ENCODE measurements around the gene DCUN1D1.

The DCUN1D1 gene

GRCh38 chr3:182973047-182973446 is 7.3 kb downstream of the DCUN1D1 start:
- Histone ChIP-seq H3K4me3 (ENCODE audit: low read length in 2 of 2) (no peak overlapping the region), H3K27me3 (ENCODE audit: control insufficient read depth in 2 of 2, insufficient read depth in 2 of 2, low read length in 2 of 2) (no peaks in the 10 kb centered on the region), H3K27ac (ENCODE audit: low read depth in 2 of 2, low read length in 2 of 2) (no peak overlapping the region), H3K9ac (ENCODE audit: low read depth in 1 of 2, low read length in 2 of 2) (no peak overlapping the region), H3K9me3 (ENCODE audit: control insufficient read depth in 2 of 2, low read length in 2 of 2) (no peaks in the 10 kb centered on the region), H3K36me3 (ENCODE audit: control insufficient read depth in 2 of 2, insufficient read depth in 2 of 2, low read length in 2 of 2) (no peaks in the 10 kb centered on the region), H3K4me1 (ENCODE audit: control insufficient read depth in 2 of 2, insufficient read depth in 2 of 2, low read length in 2 of 2) (peaks cover 0 to 8% of the 10 kb centered on the region in 2 donors)

- Histone ChIP-seq H3K9me3 (ENCODE audit: control insufficient read depth in 2 of 2, low read length in 2 of 2) (no peaks in the 10 kb centered on the region), H3K27me3 (ENCODE audit: control insufficient read depth in 2 of 2, insufficient read depth in 2 of 2, low read length in 2 of 2) (no peaks in the 10 kb centered on the region), H3K9ac (ENCODE audit: low read depth in 1 of 2, low read length in 2 of 2) (no peak overlapping the region), H3K4me1 (ENCODE audit: control insufficient read depth in 2 of 2, insufficient read depth in 2 of 2, low read length in 2 of 2) (peaks cover 0 to 10% of the 10 kb centered on the region in 2 donors), H3K36me3 (ENCODE audit: control insufficient read depth in 2 of 2, insufficient read depth in 2 of 2, low read length in 2 of 2) (no peaks in the 10 kb centered on the region), H3K4me3 (ENCODE audit: low read length in 2 of 2) (no peak overlapping the region), H3K27ac (ENCODE audit: low read depth in 2 of 2, low read length in 2 of 2) (no peak overlapping the region)
These were observed 8.0 kb downstream of the DCUN1D1 start for GRCh38 chr3:182972387-182972786.

GRCh38 chr3:182971637-182972036 is 8.7 kb downstream of the DCUN1D1 start:
- H3K4me3 ChIP-seq (ENCODE audit: low read length in 2 of 2): no peak overlapping the region
- no peaks in the 10 kb centered on the region for H3K36me3 ChIP-seq (ENCODE audit: control insufficient read depth in 2 of 2, insufficient read depth in 2 of 2, low read length in 2 of 2)
- no peaks in the 10 kb centered on the region for H3K9me3 ChIP-seq (ENCODE audit: control insufficient read depth in 2 of 2, low read length in 2 of 2)
- no peaks in the 10 kb centered on the region for H3K27me3 ChIP-seq (ENCODE audit: control insufficient read depth in 2 of 2, insufficient read depth in 2 of 2, low read length in 2 of 2)
- H3K9ac ChIP-seq (ENCODE audit: low read depth in 1 of 2, low read length in 2 of 2): no peak overlapping the region
- H3K4me1 ChIP-seq (ENCODE audit: control insufficient read depth in 2 of 2, insufficient read depth in 2 of 2, low read length in 2 of 2): peaks cover 0 to 10% of the 10 kb centered on the region in 2 donors
- no peak overlapping the region for H3K27ac ChIP-seq (ENCODE audit: low read depth in 2 of 2, low read length in 2 of 2)

- H3K27ac ChIP-seq (ENCODE audit: low read depth in 2 of 2, low read length in 2 of 2): no peak overlapping the region
These were observed 9.4 kb downstream of the DCUN1D1 start for GRCh38 chr3:182970811-182971418.

GRCh38 chr3:182969853-182970252 is 10.5 kb downstream of the DCUN1D1 start:
- no peak overlapping the region for H3K27ac ChIP-seq (ENCODE audit: low read depth in 2 of 2, low read length in 2 of 2)
- H3K9me3 ChIP-seq (ENCODE audit: control insufficient read depth in 2 of 2, low read length in 2 of 2): no peaks in the 10 kb centered on the region
- no peak overlapping the region for H3K4me3 ChIP-seq (ENCODE audit: low read length in 2 of 2)
- H3K9ac ChIP-seq (ENCODE audit: low read depth in 1 of 2, low read length in 2 of 2): no peak overlapping the region
- H3K4me1 ChIP-seq (ENCODE audit: control insufficient read depth in 2 of 2, insufficient read depth in 2 of 2, low read length in 2 of 2): peaks cover 0 to 10% of the 10 kb centered on the region in 2 donors
- no peaks in the 10 kb centered on the region for H3K27me3 ChIP-seq (ENCODE audit: control insufficient read depth in 2 of 2, insufficient read depth in 2 of 2, low read length in 2 of 2)
- H3K36me3 ChIP-seq (ENCODE audit: control insufficient read depth in 2 of 2, insufficient read depth in 2 of 2, low read length in 2 of 2): no peaks in the 10 kb centered on the region

More at GRCh38 chr3:182970811-182971418, 9.4 kb downstream of the DCUN1D1 start:
- Histone ChIP-seq H3K9me3 (ENCODE audit: control insufficient read depth in 2 of 2, low read length in 2 of 2) (no peaks in the 10 kb centered on the region), H3K36me3 (ENCODE audit: control insufficient read depth in 2 of 2, insufficient read depth in 2 of 2, low read length in 2 of 2) (no peaks in the 10 kb centered on the region), H3K9ac (ENCODE audit: low read depth in 1 of 2, low read length in 2 of 2) (no peak overlapping the region), H3K4me1 (ENCODE audit: control insufficient read depth in 2 of 2, insufficient read depth in 2 of 2, low read length in 2 of 2) (peaks cover 0 to 10% of the 10 kb centered on the region in 2 donors), H3K4me3 (ENCODE audit: low read length in 2 of 2) (no peak overlapping the region), H3K27me3 (ENCODE audit: control insufficient read depth in 2 of 2, insufficient read depth in 2 of 2, low read length in 2 of 2) (no peaks in the 10 kb centered on the region)

- no peaks in the 10 kb centered on the region for H3K27me3 ChIP-seq (ENCODE audit: control insufficient read depth in 2 of 2, insufficient read depth in 2 of 2, low read length in 2 of 2)
- no peaks in the 10 kb centered on the region for H3K36me3 ChIP-seq (ENCODE audit: control insufficient read depth in 2 of 2, insufficient read depth in 2 of 2, low read length in 2 of 2)
- H3K27ac ChIP-seq (ENCODE audit: low read depth in 2 of 2, low read length in 2 of 2): no peak overlapping the region
- H3K9ac ChIP-seq (ENCODE audit: low read depth in 1 of 2, low read length in 2 of 2): no peak overlapping the region
- no peak overlapping the region for H3K4me3 ChIP-seq (ENCODE audit: low read length in 2 of 2)
- H3K4me1 ChIP-seq (ENCODE audit: control insufficient read depth in 2 of 2, insufficient read depth in 2 of 2, low read length in 2 of 2): peaks cover 0 to 10% of the 10 kb centered on the region in 2 donors
- H3K9me3 ChIP-seq (ENCODE audit: control insufficient read depth in 2 of 2, low read length in 2 of 2): no peaks in the 10 kb centered on the region
These were observed 11.1 kb downstream of the DCUN1D1 start for GRCh38 chr3:182969277-182969676.

GRCh38 chr3:182967218-182968204 is 12.8 kb downstream of the DCUN1D1 start:
- Histone ChIP-seq H3K27ac (ENCODE audit: low read depth in 2 of 2, low read length in 2 of 2) (no peak overlapping the region), H3K9me3 (ENCODE audit: control insufficient read depth in 2 of 2, low read length in 2 of 2) (no peaks in the 10 kb centered on the region), H3K4me1 (ENCODE audit: control insufficient read depth in 2 of 2, insufficient read depth in 2 of 2, low read length in 2 of 2) (peaks cover 0 to 10% of the 10 kb centered on the region in 2 donors), H3K4me3 (ENCODE audit: low read length in 2 of 2) (no peak overlapping the region), H3K9ac (ENCODE audit: low read depth in 1 of 2, low read length in 2 of 2) (no peak overlapping the region), H3K36me3 (ENCODE audit: control insufficient read depth in 2 of 2, insufficient read depth in 2 of 2, low read length in 2 of 2) (no peaks in the 10 kb centered on the region), H3K27me3 (ENCODE audit: control insufficient read depth in 2 of 2, insufficient read depth in 2 of 2, low read length in 2 of 2) (no peaks in the 10 kb centered on the region)

- Histone ChIP-seq H3K27ac (ENCODE audit: low read depth in 2 of 2, low read length in 2 of 2) (no peak overlapping the region), H3K4me1 (ENCODE audit: control insufficient read depth in 2 of 2, insufficient read depth in 2 of 2, low read length in 2 of 2) (peaks cover 0 to 5% of the 10 kb centered on the region in 2 donors), H3K9me3 (ENCODE audit: control insufficient read depth in 2 of 2, low read length in 2 of 2) (no peaks in the 10 kb centered on the region), H3K27me3 (ENCODE audit: control insufficient read depth in 2 of 2, insufficient read depth in 2 of 2, low read length in 2 of 2) (no peaks in the 10 kb centered on the region), H3K9ac (ENCODE audit: low read depth in 1 of 2, low read length in 2 of 2) (no peak overlapping the region), H3K4me3 (ENCODE audit: low read length in 2 of 2) (no peak overlapping the region), H3K36me3 (ENCODE audit: control insufficient read depth in 2 of 2, insufficient read depth in 2 of 2, low read length in 2 of 2) (peaks cover 3% of the 10 kb centered on the region in 2 donors)
These were observed 14.4 kb downstream of the DCUN1D1 start for GRCh38 chr3:182965861-182966366.

GRCh38 chr3:182964179-182964578 is 16.2 kb downstream of the DCUN1D1 start:
- Histone ChIP-seq H3K4me1 (ENCODE audit: control insufficient read depth in 2 of 2, insufficient read depth in 2 of 2, low read length in 2 of 2) (peaks cover 0 to 4% of the 10 kb centered on the region in 2 donors), H3K9me3 (ENCODE audit: control insufficient read depth in 2 of 2, low read length in 2 of 2) (no peaks in the 10 kb centered on the region), H3K27me3 (ENCODE audit: control insufficient read depth in 2 of 2, insufficient read depth in 2 of 2, low read length in 2 of 2) (no peaks in the 10 kb centered on the region), H3K36me3 (ENCODE audit: control insufficient read depth in 2 of 2, insufficient read depth in 2 of 2, low read length in 2 of 2) (peaks cover 3 to 9% of the 10 kb centered on the region in 2 donors), H3K9ac (ENCODE audit: low read depth in 1 of 2, low read length in 2 of 2) (no peak overlapping the region), H3K4me3 (ENCODE audit: low read length in 2 of 2) (no peak overlapping the region), H3K27ac (ENCODE audit: low read depth in 2 of 2, low read length in 2 of 2) (no peak overlapping the region)

GRCh38 chr3:182962166-182962565 is 18.2 kb downstream of the DCUN1D1 start:
- Histone ChIP-seq H3K9me3 (ENCODE audit: control insufficient read depth in 2 of 2, low read length in 2 of 2) (no peaks in the 10 kb centered on the region), H3K4me3 (ENCODE audit: low read length in 2 of 2) (no peak overlapping the region), H3K27ac (ENCODE audit: low read depth in 2 of 2, low read length in 2 of 2) (no peak overlapping the region), H3K9ac (ENCODE audit: low read depth in 1 of 2, low read length in 2 of 2) (no peak overlapping the region), H3K36me3 (ENCODE audit: control insufficient read depth in 2 of 2, insufficient read depth in 2 of 2, low read length in 2 of 2) (peaks cover 3 to 15% of the 10 kb centered on the region in 2 donors), H3K27me3 (ENCODE audit: control insufficient read depth in 2 of 2, insufficient read depth in 2 of 2, low read length in 2 of 2) (no peaks in the 10 kb centered on the region), H3K4me1 (ENCODE audit: control insufficient read depth in 2 of 2, insufficient read depth in 2 of 2, low read length in 2 of 2) (peaks cover 0 to 2% of the 10 kb centered on the region in 2 donors)

Measured in mucosa of rectum (tissue), 2 donors.